Fibroblast of villous mesenchyme (primary cell): ENCODE measurements around the gene GIMAP1. TPM values are rescaled to one million over a fixed set of nuclear protein-coding genes. Genes with fewer than 3 reads are reported as not detected.

Source experiments
- DNase-seq: peaks from one replicate; pipeline ENCODE4 v3.0.0-alpha.2; 2010; ENCODE audit warnings: low read depth
- H3K4me3 ChIP-seq: 2 replicates; pipeline ENCODE4 v1.5.1; 2011; ENCODE audit warnings: low read depth, mild to moderate bottlenecking, low read length
- total RNA-seq: library from RNA; depleted of rRNA; stranded (reverse); fragments of >200 nt; gene quantifications from 2 replicates; pipeline ENCODE4 v1.2.3, GENCODE V29; 2012
- TF ChIP-seq, protein P1 (sequence below): IDR thresholded peaks from 2 replicates; pipeline ENCODE4 v1.5.1; 2012; ENCODE audit warnings: low read depth, mild to moderate bottlenecking, low read length; ENCODE audit not compliant: insufficient read depth

GIMAP1 gene
- total RNA-seq, 1 donor, result not detected

DNA sequence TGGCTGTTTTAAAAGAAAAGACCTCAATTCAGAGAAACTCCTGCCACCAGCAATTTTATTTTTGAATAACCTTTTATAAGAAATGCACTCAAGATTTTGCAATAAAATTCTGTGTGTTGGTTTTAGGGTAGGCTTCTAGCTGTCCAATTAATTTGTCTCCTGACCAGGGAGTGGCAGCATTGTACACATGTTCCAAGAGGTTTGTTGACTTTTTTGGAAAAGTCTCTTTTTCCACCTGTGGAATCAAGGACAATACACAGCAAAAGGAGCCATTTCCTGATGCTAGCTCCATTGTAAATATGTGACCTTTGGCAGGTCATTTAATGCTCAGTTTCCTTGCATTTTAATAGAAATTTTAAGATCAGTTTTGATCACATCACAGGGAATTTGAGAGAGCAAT, 22.6 kb downstream of the GIMAP1 start:
- TF ChIP-seq, protein P1, sequence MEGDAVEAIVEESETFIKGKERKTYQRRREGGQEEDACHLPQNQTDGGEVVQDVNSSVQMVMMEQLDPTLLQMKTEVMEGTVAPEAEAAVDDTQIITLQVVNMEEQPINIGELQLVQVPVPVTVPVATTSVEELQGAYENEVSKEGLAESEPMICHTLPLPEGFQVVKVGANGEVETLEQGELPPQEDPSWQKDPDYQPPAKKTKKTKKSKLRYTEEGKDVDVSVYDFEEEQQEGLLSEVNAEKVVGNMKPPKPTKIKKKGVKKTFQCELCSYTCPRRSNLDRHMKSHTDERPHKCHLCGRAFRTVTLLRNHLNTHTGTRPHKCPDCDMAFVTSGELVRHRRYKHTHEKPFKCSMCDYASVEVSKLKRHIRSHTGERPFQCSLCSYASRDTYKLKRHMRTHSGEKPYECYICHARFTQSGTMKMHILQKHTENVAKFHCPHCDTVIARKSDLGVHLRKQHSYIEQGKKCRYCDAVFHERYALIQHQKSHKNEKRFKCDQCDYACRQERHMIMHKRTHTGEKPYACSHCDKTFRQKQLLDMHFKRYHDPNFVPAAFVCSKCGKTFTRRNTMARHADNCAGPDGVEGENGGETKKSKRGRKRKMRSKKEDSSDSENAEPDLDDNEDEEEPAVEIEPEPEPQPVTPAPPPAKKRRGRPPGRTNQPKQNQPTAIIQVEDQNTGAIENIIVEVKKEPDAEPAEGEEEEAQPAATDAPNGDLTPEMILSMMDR, result no peak
- no peak for DNase-seq
- H3K4me3 ChIP-seq, result no peak overlapping the region

- no peak overlapping the region for H3K4me3 ChIP-seq
- DNase-seq, result no peak
- TF ChIP-seq, protein P1, result no peak
Observed at GRCh38 chr7:150740053-150740452, 23.6 kb downstream of the GIMAP1 start.

DNA sequence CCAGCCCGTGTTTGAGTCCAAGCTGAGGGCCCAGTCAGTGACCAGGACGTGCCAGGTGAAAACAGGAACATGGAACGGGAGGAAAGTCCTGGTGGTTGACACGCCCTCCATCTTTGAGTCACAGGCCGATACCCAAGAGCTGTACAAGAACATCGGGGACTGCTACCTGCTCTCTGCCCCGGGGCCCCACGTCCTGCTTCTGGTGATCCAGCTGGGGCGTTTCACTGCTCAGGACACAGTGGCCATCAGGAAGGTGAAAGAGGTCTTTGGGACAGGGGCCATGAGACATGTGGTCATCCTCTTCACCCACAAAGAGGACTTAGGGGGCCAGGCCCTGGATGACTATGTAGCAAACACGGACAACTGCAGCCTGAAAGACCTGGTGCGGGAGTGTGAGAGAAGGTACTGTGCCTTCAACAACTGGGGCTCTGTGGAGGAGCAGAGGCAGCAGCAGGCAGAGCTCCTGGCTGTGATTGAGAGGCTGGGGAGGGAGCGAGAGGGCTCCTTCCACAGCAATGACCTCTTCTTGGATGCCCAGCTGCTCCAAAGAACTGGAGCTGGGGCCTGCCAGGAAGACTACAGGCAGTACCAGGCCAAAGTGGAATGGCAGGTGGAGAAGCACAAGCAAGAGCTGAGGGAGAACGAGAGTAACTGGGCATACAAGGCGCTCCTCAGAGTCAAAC, 26.0 kb downstream of the GIMAP1 start:
- TF ChIP-seq, protein P1, result no peak
- no peak for DNase-seq
- H3K4me3 ChIP-seq, result no peak overlapping the region

- H3K4me3 ChIP-seq, result no peak overlapping the region
- DNase-seq, result no peak
- TF ChIP-seq, protein P1, result no peak
Observed at GRCh38 chr7:150744041-150744656, 27.7 kb downstream of the GIMAP1 start.

DNA sequence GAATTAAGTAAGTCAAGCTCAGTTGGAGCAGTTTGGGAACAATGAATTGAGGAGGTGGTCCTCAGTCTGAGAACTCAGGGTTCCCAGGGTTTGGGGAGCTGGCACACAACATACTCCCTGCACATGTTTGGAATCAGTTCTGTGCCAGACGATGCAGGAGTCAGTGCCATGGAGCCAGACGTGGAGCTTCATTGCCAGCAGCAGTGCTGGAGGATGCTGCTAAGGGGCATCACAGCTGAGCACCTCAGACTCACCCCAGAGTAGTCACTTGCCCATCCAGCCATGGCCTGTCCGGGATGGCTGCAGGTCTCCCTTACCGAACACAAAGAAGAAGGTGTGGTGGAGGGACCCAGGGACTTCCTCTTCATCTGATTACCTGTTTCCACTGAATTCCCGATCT, 28.7 kb downstream of the GIMAP1 start:
- TF ChIP-seq, protein P1, result no peak
- H3K4me3 ChIP-seq, result no peak overlapping the region
- no peak for DNase-seq

- TF ChIP-seq, protein P1, result no peak
- no peak overlapping the region for H3K4me3 ChIP-seq
- DNase-seq, result no peak
Observed at GRCh38 chr7:150745876-150746275, 29.5 kb downstream of the GIMAP1 start.
